Measurements from ENCODE around the gene BIK.

BIK gene

DNA sequence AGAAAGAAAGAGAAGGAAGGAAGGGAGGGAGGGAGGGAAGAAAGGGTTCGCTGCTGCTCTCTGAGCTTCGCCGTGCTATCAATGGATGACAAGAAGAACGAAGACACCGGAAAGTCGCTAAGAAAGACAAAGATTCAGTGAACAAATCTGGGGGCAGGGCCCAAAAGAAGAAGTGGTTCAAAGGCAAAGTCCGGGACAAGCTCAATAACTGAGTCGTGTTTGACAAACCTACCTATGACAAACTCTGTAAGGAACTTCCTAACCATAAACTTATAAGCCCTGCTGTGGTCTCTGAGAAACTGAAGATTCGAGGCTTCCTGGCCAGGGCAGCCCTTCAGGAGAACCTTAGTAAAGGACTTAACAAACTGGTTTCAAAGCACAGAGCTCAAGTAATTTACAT, 18.5 kb upstream of the BIK start:
- TF ChIP-seq, protein P1, sequence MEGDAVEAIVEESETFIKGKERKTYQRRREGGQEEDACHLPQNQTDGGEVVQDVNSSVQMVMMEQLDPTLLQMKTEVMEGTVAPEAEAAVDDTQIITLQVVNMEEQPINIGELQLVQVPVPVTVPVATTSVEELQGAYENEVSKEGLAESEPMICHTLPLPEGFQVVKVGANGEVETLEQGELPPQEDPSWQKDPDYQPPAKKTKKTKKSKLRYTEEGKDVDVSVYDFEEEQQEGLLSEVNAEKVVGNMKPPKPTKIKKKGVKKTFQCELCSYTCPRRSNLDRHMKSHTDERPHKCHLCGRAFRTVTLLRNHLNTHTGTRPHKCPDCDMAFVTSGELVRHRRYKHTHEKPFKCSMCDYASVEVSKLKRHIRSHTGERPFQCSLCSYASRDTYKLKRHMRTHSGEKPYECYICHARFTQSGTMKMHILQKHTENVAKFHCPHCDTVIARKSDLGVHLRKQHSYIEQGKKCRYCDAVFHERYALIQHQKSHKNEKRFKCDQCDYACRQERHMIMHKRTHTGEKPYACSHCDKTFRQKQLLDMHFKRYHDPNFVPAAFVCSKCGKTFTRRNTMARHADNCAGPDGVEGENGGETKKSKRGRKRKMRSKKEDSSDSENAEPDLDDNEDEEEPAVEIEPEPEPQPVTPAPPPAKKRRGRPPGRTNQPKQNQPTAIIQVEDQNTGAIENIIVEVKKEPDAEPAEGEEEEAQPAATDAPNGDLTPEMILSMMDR (IDR thresholded peaks at IDR 0.05; ENCODE audit: control insufficient read depth, extremely low read depth, insufficient read depth) = no peak
- DNase-seq (ENCODE audit: low read depth) = no peak

DNA sequence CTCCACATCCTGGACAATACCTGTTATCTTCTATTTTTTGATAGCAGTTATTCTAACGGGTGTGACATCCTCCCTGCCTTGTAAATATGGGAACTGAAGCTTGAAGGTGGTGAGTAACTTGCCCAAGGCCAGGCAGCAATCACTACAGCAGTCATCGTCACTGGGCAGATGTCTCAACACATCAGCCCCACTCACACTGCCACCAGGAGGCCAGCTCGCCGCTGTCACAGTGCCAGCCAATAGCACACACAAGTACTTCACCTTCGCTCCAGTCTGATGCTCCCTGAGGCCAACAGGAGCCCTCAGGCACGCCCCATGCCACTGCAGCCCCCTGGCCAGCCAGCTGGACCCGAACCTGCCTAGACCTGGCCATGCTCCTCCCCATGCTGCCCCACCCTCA, 16.5 kb upstream of the BIK start:
- TF ChIP-seq, protein P1 (IDR thresholded peaks at IDR 0.05; ENCODE audit: control insufficient read depth, extremely low read depth, insufficient read depth) = no peak
- no peak for DNase-seq (ENCODE audit: low read depth)

More for the DNA sequence above, 18.5 kb upstream of the BIK start:
- H3K4me3 ChIP-seq (ENCODE audit: low read depth, low read length) = no peak overlapping the region

DNA sequence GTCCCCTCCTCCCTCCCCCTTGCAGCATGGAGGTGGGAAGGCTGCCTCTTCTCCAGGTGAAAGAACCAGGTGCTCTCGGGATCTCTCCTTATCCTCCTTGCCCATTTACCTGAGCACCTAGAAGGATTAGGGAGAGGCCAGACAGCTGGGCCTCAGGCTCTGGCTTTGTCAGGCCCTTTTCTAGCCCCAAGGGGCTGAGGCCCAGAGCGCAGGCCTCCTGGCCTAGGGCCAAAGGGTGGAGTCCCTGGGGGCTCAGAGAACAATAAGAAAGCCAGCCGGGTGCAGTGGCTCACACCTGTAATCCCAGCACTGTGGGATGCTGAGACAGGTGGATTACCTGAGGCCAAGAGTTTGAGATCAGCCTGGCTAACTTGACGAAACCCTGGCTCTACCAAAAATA, 16.0 kb upstream of the BIK start:
- TF ChIP-seq, protein P1 (IDR thresholded peaks at IDR 0.05; ENCODE audit: control insufficient read depth, extremely low read depth, insufficient read depth) = no peak
- no peak for DNase-seq (ENCODE audit: low read depth)

More for the DNA sequence above, 16.5 kb upstream of the BIK start:
- no peak overlapping the region for H3K4me3 ChIP-seq (ENCODE audit: low read depth, low read length)

DNA sequence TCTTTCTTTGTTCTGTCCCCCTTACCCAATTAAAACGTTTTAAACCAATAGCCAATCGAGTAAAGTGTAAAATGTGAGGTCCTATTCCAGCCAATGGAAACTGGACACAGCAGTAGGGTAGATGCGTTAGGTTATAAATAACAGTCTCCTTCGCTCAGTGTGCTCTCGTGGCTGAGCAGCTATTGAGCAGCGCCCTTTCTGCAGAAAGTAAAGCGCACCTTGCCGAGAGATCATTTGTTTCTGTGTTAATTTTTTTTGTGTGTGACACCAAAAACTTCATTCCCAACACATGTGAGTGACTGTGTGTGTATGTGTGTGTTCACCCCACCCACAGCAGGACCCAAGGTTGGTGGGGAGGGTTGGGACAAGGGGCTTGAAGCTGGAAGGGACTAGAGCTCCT, 14.1 kb upstream of the BIK start:
- TF ChIP-seq, protein P1 (IDR thresholded peaks at IDR 0.05; ENCODE audit: control insufficient read depth, extremely low read depth, insufficient read depth) = no peak
- no peak overlapping the region for H3K4me3 ChIP-seq (ENCODE audit: low read depth, low read length)
- no peak for DNase-seq (ENCODE audit: low read depth)

More for the DNA sequence above, 16.0 kb upstream of the BIK start:
- no peak overlapping the region for H3K4me3 ChIP-seq (ENCODE audit: low read depth, low read length)

DNA sequence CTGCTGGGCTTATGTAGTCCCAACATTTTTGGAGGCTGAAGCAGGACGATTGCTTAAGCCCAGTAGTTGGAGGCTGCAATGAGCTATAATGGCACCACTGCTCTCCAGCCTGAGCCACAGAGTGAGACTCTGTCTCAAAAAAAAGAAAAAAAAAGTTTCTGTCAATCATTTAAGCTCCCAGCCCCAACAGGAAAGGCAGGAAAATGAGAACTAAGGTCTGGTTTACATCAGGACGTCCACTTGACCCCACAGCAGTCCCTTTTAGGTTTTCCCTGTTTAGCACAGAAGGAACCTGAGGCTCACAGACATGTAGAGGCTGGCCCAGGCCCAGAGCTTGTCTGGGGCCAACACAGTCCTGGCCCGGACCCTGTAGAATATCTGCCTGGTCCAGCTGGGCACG, 12.2 kb upstream of the BIK start:
- no peak overlapping the region for H3K4me3 ChIP-seq (ENCODE audit: low read depth, low read length)
- TF ChIP-seq, protein P1 (IDR thresholded peaks at IDR 0.05; ENCODE audit: control insufficient read depth, extremely low read depth, insufficient read depth) = no peak
- DNase-seq (ENCODE audit: low read depth) = no peak

DNA sequence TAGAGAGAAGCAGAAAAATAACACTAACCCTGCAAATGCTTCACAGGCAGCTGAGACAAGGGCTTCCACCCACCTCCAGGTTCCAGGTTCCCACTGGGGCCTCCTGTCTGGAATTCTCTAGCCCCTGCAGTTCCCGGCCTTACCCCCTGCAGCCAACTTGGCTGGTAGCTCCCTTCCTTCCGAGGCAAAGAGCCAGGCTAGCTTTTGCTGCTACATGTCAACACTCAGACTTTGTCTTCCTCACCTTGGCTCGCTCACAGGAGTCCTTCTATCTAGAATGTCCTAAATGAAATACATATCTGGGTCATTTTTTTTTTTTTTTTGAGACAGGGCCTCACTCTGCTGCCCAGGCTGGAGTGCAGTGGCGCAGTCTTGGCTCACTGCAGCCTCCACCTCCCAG, 11.5 kb upstream of the BIK start:
- no peak overlapping the region for H3K4me3 ChIP-seq (ENCODE audit: low read depth, low read length)
- DNase-seq (ENCODE audit: low read depth) = no peak
- TF ChIP-seq, protein P1 (IDR thresholded peaks at IDR 0.05; ENCODE audit: control insufficient read depth, extremely low read depth, insufficient read depth) = no peak

DNA sequence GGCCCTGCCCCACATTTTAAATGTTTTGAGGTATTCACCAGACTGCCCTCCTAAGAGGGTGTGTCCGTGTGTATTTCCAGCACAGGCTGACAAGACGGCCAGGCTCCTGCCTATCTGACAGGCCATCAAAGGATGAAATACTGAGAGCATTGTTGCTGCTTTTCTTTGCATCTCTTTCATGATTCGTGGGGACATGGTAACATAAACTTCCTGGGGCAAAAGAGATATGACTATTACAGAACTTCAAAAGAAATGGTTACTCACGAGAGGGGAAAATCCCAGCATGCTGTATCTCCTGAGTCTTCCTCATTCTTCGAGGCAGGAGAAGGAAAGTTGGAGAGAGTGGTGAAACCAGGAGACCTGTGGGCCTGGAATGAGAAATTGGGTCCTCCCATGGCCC, 10.3 kb upstream of the BIK start:
- no peak overlapping the region for H3K4me3 ChIP-seq (ENCODE audit: low read depth, low read length)
- TF ChIP-seq, protein P1 (IDR thresholded peaks at IDR 0.05; ENCODE audit: control insufficient read depth, extremely low read depth, insufficient read depth) = no peak
- no peak for DNase-seq (ENCODE audit: low read depth)

All from LNCaP clone FGC (cell line).